ENCODE results near the gene MYBPHL. TPM values are rescaled to one million over a fixed set of nuclear protein-coding genes. Genes with fewer than 3 reads are reported as not detected.

MYBPHL gene
- total RNA-seq, 1 donor from 2014 or later = not detected

DNA sequence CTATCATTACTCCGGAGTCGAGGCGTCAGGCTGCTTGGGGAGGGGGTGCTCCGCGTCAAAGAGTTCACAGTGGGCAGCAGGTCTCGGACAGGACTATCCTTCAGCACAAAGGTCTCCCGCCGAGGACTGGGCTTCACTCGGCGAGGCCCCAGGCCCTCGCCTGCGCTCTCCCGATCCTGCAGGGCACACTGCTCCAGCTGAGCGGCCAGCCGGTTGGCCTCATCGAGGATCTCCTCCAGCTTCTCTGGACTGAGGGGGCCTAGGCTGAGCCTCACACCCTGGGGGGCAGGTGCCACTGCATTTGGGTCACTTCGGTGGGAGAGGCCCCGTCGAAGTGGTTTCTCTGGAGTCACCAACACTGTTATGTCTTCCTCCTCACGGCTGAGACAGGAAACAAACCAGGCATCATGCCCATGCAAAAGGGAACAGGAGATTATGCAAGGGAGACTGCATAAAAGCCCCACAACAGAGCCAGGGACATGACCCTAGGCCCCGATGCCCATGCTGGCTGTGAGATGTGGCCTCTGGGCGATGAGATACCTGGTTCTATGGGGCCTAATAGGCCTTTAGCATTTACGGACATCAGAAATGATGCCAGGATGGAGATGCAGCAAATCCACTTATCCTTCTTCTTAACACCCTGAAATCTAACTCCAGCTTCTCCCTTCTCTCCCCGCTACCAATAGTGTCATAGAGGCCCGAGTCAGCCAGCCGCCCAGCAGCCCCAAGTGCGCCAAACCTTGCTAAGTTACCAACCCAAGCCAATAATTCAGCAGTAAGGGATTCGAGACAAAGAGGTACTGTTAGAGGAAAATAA is 24.9 kb downstream of the MYBPHL start:
- DNase-seq (ENCODE audit: low read depth) = no peak

DNA sequence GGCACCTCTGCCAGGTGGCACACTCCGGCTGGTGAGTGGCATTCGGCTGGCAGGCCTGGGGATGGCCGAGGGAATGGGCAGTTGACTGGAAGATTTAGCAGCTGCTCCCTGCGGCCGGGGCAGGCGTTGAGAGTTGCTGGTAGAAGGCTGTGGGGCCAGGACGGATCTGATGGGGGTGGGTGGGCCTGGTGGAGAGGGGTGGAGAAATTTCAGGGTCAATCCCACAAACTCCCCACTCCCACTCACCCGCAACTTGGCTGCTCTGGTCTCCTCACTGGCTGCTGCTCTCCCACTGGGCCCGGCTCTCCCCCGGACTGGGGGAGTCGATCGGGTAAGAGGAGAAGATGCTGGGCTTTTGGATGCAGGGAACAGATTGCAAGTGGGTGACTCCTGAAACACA is 25.9 kb downstream of the MYBPHL start:
- no peak for DNase-seq (ENCODE audit: low read depth)

DNA sequence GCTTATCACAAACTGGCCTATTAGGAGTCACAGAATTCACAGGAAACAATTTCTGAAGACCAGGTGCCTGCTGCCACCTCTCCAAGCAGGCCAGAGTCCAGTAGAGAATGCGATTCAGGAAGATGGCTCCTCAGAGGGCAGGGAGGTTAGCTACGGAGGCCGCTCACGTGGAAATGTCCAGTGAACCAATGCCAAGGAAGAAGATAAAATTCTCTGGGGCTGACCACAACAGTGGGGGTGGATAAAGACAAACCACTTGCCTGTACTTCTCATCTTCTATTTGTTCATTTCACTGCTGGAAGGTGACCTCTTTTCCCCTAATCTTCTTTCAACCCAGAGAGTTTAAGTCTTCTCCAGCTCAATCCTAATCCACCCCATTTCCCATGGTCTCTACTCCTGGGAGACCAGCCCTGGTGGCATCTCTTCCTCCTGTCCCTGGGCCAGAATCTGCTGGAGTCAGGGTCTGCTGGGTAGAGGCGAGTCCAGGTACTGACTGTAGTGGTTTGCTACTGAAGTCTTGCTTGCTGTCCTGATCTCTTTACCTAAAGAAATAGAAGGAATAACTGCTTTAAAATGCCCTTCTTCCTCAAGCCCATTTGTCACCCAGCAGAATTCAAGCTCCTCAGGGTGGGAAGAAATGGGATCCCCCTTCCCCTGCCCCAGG is 27.1 kb downstream of the MYBPHL start:
- no peak for DNase-seq (ENCODE audit: low read depth)

DNA sequence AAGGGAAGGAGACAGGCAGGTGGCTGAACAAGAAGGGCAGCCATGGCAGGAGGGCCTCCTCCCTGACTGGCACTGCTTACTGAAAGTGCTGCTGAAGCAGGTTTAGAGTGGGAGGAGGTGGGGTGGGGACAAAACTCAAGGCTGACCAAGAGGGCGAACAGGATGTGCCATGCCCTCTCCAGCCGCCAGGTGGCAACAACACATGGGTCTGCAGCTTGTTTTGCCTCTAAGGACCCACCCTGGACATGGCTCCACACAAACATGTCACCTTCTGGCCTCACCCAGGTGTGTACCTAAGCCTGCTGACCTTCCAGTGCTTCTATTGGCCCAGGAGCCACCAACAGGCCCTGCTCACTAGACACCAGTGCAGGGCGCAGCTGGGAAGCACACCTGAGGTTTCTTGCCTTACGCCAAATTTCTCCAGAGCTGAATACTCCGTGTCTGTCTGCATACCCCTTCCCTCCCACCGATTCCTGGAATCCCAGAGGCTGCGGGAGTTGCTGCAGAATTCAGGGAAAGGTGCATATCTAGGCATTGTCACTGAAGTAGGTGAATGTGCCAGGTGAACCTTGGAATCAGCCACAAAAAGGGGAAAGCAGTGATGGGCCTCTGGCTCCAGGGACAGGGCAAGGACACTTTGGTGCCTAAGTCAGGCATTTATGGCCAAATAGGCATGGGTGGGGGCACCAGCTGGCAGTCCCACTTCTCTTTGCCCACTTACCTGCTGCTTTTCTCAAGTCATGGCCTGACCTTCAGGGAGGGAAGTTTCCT is 29.2 kb downstream of the MYBPHL start:
- peak; percentile 69 for DNase-seq (ENCODE audit: low read depth)

DNA sequence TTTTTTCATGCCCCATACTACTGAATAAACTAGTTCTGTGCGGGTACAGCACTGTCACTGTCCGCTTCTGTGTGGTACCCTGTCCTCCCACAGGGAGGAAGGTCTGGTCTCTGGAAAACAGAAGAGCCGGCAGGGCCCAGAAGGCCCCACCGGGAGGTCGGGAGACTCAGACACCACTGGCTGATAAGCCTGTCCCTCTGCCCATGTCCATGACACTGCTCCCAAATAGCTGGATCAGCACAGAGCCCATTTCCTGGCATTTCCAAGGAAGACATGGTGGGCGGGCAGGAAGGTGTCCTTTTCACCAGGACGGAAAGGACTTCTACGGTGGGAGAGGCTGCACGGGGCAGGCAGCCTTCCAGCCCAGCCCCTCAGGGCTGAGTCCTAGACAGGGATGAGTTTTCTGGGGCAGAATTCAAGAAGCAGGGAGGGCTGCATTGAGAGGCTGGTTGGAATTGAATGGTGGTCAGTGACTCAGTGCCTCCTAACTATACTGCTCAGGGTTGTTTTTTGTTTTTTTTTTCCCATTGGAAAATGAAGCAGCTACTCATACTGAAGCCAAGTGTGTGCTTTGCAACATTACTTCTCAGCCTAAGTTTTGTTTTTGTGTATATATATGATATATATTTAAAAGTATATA is 31.0 kb downstream of the MYBPHL start:
- DNase-seq (ENCODE audit: low read depth) = peak; percentile 74

DNA sequence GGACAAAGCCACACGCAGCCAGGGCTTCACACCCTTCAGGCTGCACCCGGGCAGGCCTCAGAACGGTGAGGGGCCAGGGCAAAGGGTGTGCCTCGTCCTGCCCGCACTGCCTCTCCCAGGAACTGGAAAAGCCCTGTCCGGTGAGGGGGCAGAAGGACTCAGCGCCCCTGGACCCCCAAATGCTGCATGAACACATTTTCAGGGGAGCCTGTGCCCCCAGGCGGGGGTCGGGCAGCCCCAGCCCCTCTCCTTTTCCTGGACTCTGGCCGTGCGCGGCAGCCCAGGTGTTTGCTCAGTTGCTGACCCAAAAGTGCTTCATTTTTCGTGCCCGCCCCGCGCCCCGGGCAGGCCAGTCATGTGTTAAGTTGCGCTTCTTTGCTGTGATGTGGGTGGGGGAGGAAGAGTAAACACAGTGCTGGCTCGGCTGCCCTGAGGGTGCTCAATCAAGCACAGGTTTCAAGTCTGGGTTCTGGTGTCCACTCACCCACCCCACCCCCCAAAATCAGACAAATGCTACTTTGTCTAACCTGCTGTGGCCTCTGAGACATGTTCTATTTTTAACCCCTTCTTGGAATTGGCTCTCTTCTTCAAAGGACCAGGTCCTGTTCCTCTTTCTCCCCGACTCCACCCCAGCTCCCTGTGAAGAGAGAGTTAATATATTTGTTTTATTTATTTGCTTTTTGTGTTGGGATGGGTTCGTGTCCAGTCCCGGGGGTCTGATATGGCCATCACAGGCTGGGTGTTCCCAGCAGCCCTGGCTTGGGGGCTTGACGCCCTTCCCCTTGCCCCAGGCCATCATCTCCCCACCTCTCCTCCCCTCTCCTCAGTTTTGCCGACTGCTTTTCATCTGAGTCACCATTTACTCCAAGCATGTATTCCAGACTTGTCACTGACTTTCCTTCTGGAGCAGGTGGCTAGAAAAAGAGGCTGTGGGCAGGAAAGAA is 32.0 kb downstream of the MYBPHL start:
- DNase-seq (ENCODE audit: low read depth) = peak; percentile 92

DNA sequence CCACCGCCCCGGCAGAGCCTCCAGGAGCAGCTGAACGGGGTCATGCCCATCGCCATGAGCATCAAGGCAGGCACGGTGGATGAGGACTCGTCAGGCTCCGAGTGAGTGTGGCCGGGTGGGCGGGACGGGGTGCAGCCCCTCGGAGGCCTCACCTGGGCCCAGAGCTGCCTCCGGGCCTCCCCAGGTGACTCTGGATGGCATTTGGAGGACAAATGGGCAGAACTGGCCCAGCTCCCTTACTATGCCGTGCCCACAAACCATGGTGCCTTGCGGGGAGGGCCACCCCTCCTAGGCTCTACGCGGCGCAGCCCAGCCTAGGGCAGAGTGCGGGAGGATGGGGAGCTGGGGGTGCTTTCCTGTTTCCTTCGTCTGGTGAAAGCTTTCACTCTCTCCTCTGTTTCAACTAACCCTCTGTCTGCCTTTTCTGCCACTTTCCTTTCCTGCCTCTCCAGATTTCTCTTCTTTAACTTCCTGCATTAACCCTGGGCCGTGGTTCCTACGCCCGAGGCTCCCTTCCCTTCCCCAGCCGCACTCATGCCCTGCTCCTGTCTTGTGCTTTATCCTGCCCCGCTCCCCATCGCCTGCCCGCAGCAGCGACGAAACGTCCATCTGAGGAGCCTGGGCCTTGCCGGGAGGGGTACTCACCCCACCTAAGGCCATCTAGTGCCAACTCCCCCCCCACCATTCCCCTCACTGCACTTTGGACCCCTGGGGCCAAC is 33.1 kb downstream of the MYBPHL start:
- DNase-seq (ENCODE audit: low read depth) = no peak

DNA sequence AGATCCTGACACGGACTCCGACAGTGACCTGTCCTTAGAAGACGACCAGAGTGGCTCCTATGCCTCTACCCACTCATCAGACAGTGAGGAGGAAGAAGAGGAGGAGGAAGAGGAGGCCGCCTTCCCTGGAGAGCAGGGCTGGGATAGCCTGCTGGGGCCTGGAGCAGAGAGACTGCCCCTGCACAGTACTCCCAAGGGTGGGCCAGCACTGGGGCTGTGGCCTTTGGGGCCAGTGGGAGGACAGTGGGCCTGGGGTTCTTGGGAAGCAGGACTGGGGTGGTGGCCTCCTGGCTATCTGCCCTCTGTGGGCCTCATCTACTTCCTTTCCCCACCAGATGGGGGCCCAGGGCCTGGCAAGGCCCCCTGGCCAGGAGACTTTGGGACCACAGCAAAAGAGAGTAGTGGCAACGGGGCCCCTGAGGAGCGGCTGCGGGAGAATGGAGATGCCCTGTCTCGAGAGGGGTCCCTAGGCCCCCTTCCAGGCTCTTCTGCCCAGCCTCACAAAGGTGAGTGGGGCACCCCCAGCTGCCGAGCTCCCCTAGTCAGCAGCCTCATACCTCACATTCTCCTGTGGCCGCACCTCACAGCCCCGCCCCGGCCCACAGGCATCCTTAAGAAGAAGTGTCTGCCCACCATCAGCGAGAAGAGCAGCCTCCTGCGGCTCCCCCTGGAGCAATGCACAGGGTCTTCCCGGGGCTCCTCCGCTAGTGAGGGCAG is 33.8 kb downstream of the MYBPHL start:
- no peak for DNase-seq (ENCODE audit: low read depth)

DNA sequence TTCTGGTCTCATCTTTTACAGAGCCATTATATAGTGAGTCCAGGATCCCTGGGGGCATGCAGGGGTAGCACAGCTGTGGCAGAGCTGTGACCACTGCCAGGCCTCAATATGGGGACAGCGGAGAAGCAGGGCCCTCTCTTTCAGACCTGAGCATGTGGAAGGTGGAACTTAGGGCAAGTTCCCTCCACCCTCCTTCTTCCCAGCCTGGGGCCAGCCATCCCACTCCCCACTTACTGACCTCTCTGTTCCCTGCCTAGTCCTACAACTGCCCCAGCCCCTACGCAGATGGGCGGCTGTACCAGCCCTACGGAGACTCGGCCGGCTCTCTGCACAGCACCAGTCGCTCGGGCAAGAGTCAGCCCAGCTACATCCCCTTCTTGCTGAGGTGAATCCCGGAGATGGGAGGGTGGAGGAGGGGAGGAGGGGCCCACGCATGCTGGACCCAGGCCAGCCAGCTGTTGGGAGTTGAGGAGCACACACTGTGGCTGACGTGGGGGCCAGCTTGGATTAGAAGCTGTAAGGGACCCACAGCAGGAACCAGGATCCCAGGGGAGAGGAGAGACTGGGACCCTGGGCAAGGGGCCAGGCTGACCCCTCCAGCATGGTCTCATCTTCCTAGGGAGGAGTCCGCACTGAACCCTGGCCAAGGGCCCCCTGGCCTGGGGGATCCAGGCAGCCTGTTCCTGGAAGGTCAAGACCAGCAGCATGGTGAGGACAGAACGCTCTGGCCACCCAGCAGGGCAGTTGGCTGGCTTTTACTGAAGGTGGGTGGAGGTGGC is 34.6 kb downstream of the MYBPHL start:
- DNase-seq (ENCODE audit: low read depth) = no peak

DNA sequence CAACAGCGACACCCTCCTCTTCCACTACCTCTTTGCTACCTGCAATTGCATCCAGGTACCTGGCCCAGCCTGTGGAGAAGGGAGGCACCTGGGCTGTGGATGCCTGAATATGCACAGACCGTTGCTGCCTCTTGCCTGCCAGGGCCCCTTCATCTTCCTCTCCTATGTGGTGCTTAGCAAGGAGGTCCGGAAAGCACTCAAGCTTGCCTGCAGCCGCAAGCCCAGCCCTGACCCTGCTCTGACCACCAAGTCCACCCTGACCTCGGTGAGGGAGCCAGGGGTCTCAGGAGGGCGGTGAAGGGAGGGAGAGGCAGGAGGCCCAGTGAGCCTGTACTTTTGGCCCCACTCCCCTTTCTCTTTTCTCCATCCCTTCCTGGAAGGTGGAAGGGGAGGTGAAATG is 35.4 kb downstream of the MYBPHL start:
- no peak for DNase-seq (ENCODE audit: low read depth)

DNA sequence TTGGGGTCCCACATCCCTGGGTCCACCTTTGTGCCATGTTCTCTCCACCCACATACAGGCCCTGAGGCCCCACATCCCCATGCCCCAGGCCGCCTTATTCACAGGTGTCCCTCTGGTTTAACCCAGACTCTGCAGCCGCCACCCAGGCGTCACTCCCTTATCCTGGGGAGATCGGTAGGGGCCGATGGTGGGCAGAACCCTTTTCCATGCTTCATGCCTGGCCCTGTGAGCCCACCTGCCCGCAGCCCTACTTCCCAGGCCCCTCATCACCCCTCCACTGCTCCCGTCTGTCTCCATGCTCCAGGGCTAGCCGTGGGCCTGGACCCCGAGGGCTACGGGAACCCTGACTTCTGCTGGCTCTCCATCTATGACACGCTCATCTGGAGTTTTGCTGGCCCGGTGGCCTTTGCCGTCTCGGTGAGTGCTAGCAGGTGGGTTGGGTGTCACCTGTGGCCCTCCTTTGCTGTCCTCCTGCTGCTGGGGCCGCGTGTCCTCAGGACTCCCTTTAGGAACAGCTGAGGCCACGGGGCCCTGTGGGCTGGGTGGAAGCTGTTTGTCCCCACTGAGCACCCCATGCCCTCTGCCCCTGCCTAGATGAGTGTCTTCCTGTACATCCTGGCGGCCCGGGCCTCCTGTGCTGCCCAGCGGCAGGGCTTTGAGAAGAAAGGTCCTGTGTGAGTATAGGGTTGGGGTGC is 36.0 kb downstream of the MYBPHL start:
- no peak for DNase-seq (ENCODE audit: low read depth)

DNA sequence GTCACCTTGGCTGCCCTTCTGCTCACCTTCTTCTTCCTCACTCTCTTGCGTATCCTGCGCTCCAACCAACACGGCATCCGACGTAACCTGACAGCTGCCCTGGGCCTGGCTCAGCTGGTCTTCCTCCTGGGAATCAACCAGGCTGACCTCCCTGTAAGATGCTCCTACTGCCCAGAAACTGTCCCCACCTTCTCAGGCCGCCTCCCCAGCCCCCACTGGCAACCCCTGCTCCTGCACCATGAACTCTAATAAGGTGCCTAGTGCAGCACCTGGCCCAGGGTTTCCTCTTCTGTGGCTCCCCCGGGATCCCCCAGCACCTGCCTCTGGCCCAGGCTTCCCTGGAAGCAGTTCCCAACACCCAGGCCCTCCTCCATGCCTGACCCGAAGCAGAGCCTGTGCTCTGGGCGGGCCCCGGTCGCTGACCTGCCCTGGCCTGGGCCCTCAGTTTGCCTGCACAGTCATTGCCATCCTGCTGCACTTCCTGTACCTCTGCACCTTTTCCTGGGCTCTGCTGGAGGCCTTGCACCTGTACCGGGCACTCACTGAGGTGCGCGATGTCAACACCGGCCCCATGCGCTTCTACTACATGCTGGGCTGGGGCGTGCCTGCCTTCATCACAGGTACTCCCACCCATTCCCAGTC is 36.7 kb downstream of the MYBPHL start:
- DNase-seq (ENCODE audit: low read depth) = no peak

DNA sequence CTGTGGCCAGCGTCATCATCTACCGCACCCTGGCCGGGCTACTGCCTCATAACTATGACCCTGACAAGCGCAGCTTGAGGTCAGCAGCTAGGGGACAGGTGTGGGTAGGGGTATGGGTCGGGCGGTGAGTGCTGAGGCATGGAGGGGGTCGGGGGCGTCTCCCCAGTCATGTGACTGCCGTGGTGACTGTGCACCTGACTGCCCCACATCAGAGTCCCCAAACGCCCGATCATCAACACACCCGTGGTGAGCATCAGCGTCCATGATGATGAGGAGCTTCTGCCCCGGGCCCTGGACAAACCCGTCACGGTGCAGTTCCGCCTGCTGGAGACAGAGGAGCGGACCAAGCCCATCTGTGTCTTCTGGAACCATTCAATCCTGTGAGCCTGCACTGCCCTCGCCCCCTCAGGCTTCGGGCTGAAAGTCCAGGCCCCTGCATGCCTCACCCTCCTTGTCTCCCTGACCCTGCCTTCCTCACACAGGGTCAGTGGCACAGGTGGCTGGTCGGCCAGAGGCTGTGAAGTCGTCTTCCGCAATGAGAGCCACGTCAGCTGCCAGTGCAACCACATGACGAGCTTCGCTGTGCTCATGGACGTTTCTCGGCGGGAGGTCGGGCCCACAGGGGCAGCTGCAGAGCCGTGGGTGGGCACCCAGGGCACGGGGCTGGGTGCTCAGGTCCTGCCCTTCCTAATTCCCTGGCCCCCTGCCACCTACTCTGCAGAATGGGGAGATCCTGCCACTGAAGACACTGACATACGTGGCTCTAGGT is 37.4 kb downstream of the MYBPHL start:
- no peak for DNase-seq (ENCODE audit: low read depth)

DNA sequence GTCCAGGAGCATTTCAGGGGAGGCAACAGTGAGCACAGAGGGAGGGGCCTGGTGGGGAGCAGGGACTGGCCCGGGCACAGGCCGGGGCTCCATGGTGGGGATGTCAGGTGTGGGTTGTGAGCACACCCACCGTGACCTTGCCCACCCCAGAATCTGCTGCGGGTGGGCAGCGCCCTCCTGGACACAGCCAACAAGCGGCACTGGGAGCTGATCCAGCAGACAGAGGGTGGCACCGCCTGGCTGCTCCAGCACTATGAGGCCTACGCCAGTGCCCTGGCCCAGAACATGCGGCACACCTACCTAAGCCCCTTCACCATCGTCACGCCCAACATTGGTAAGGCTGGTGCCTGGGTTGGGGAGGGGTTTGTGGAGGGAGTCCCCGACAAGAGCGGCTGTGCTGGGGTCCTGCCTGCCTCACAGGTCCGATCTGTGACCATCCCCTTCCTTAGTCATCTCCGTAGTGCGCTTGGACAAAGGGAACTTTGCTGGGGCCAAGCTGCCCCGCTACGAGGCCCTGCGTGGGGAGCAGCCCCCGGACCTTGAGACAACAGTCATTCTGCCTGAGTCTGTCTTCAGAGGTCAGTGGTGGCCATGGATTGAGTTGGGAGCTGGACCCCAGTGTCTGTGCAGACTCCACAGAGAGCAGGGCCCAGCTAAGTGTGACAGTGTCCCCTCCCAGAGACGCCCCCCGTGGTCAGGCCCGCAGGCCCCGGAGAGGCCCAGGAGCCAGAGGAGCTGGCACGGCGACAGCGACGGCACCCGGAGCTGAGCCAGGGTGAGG is 38.2 kb downstream of the MYBPHL start:
- DNase-seq (ENCODE audit: low read depth) = no peak

DNA sequence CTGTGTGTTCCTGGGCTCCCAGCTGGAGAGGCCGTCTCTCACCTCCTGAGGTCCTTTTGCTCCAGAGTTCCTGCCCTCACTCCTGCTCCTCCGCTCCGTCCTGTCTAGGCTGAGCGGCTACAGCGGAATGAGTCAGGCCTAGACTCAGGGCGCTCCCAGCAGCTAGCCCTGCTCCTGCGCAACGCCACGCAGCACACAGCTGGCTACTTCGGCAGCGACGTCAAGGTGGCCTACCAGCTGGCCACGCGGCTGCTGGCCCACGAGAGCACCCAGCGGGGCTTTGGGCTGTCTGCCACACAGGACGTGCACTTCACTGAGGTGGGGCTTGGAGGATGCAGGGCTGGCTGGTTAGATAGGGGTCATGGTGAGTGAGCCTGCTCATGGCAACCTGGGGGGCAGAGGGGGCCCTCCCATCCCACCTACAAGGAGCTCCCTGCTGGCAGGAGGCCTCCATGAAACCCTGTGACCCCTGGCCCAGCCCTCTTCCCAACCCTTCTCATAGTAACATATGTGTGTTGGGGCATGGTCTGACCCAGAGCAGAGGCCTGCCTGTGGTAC is 39.0 kb downstream of the MYBPHL start:
- no peak for DNase-seq (ENCODE audit: low read depth)

DNA sequence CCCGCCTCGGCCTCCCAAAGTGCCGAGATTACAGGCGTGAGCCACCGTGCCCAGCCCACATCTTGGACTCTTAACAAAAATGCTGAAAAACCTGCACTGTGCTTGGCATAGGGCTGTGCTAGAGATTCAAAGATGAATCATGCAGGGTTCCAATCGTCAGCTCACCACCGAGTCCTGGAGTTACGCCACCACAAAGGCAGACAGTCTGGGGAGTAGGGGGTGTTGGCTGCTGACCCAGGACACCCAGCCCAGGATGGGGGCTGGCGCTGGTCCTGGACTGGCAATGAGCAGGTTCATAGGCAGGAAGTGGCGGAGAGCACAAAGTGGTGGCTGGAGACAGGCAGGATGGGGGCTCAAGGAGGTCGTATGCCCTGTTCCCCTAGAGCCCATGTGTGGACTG is 39.8 kb downstream of the MYBPHL start:
- DNase-seq (ENCODE audit: low read depth) = no peak
